MV-4-11 (cell line): ENCODE data around the gene LHPP.

ENCODE experiments used
- DNase-seq: peaks from one replicate; lab custom pipeline; 2025; lab: John Stamatoyannopoulos, UW

Gene LHPP

DNA sequence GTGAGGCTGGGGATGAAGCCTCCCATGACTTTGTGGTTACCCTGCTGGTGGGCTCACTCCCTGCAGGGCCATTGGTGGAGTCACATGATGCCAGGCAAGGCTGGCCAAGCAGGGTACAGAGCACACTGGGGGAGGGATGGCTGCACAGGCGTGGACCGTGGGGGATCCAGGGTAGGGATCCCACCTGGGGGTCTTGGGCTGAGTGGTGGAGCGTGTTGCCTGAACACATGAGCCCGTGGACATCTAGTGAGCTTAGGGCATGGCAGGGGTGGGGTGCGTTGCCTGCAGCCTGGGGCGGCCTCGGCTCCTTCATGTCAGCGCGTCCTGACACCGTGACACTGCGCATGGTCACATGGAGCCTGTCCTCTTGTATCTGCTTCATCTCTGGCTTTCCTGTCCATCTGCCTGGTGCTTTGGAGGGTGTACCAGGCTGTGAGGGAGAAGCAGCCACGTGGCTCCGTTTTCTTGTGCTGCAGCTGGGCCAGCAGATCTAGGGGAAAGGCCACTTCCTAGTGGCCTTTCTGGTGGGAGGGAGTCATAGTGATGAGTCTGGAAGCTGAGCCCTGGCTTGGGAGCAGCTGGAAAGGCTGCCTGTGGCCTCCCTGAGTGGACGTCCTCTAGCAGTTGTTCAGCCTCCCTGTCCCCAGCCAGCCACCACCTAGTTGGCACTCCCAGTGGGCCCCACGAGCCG, 96.2 kb downstream of the LHPP start:
- no peak for DNase-seq

DNA sequence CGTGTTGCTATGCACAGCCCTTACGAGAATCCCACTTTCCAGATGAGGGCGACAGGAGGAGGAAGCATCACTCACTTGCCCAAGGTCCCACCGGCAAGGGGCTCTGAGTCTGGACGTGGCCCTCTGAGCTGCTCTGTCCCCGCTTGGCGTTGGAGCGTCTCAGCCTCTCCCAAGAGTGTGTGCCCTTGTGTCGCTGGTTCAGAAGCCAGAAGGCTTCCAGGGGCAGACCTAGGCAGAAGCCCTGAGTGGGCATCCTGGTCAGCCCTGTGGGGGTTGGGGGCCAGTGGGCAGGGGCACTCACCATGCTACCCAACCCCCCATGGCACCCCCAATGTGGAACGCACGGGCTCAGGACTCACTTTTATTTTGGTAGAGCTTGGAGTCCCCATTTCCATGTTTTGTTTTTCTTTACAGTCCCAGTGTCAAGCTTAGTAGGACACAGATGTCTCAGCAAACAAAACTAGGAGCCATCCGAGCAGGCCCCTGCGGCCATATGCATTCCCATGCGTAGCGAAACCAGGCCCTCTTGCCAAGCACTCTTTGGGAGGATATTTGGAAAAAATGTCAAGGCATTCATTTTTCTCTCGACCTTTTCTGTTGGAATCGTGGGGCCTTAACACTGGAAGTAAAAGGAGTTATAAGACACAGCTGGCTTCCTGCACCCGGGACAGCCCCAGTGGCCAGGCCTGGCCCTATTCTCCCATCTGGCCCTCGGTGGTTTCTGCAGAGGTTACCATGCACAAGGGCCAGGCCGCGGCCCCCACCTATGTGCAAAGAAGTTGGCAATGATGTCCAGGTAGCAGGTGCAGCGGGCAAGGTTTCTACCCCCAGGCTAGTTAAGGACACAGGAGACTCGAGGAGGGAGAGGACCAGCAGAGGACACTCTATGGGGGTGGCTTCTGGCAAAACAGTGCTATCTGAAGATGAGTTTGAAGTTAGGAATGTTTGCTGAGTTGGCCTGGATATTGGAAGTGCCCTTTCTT, 97.0 kb downstream of the LHPP start:
- no peak for DNase-seq

- no peak for DNase-seq
Measured at GRCh38 chr10:124559372-124560132, 97.9 kb downstream of the LHPP start.

- DNase-seq: peak; percentile 27
Measured at GRCh38 chr10:124560377-124561105, 98.9 kb downstream of the LHPP start.

- DNase-seq: no peak
Measured at GRCh38 chr10:124561206-124561605, 99.6 kb downstream of the LHPP start.

DNA sequence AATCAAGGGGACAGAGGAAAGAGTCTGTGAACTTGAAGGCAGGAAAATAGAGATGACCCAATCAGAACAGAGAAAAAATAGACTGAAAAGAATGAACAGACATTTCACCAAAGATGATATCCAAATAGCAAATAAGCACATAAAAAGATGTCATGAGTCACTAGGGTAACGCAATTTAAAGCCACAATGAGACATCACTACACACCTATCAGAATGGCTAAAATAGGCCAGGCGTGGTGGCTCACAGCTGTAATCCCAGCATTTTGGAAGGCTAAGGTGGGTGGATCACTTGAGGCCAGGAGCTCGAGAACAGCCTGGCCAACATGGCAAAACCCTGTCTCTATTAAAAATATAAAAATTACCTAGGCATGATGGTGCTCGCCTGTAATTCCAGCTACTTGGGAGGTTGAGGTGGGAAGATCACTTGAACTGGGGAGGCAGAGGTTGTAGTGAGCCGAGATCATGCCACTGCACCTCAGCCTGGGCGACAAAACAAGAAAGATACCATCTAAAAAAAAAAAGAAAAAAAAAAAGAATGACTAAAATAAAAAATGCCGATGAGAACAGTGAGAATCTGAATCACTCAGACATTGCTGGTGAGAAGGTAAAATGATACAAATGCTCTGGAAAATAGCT, 100.9 kb downstream of the LHPP start:
- no peak for DNase-seq

GRCh38 chr10:124563320-124564040, 101.9 kb downstream of the LHPP start:
- DNase-seq: no peak

GRCh38 chr10:124564881-124565280, 103.3 kb downstream of the LHPP start:
- no peak for DNase-seq

DNA sequence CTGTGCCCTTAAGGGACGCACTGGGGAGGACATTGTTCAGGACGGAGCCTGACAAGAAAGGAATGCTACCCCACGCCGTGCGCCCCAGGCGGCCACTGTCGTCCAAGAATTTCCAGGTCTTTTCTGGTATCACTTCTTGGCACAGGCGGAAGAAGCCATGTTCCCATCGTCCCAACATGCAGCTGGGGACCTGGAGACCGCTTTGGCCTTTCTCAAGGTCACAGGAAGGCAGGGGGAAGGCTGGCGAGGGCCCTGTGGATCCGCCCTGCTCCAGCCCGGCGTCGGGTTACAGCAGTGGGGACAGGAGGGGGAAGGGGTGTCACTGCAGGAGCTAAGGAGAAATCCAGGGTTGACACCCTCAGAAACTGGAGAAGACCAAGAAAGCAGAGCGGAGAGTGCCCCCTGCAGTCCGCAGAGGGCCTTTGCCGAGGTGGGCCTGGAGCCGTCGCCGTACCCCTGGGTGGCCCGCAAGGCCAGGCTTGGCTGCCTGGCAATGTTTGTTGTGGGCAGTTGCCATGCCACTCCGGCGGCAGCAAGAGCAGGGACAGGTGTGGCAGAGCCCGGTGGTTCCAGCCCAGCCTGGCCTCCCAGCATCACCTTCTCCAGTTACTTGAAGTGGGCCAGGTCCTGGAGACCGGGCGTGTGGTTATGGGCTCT, 104.1 kb downstream of the LHPP start:
- DNase-seq: no peak

- DNase-seq: no peak
Measured at GRCh38 chr10:124566222-124566888, 104.7 kb downstream of the LHPP start.

- no peak for DNase-seq
Measured at GRCh38 chr10:124566981-124567835, 105.6 kb downstream of the LHPP start.

DNA sequence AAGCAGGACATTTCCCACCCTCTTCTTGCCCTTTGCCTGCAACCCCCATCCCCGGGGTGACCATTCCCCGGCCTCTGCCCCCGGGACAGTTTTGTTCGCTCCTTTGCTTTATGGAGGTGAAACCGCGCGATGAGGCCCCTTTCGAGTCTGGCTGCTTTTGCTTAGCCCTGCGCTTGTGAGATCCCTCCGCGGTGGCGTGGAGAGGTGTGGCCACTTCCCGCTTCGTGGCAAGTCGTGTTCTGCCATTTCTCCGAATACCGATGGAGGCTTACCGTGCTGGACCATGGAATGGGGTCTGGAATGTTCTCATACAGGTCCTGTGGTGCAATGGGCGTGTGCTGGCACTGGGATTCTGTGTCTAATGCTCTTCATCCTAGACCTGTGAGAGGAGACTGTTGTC, 106.7 kb downstream of the LHPP start:
- DNase-seq: no peak

GRCh38 chr10:124568848-124569622, 107.4 kb downstream of the LHPP start:
- no peak for DNase-seq

- DNase-seq: no peak
Measured at GRCh38 chr10:124569623-124570470, 108.2 kb downstream of the LHPP start.

DNA sequence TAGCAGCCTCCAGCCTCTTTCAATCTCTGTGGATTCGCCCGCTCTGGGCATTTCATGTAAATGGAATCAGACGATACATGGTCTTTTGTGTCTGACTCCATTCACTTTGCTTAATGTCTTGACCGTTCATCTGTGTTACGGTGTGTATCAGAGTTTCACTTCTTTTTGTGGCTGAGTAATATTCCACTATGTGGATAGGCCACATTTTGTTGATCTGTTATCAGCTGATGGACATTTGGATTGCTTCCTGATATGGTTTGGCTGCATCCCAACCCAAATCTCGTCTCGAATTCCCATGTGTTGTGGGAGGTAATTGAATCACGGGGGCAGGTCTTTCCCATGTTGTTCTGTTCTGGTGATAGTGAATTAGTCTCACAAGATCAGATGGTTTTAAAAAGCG, 109.0 kb downstream of the LHPP start:
- DNase-seq: no peak

DNA sequence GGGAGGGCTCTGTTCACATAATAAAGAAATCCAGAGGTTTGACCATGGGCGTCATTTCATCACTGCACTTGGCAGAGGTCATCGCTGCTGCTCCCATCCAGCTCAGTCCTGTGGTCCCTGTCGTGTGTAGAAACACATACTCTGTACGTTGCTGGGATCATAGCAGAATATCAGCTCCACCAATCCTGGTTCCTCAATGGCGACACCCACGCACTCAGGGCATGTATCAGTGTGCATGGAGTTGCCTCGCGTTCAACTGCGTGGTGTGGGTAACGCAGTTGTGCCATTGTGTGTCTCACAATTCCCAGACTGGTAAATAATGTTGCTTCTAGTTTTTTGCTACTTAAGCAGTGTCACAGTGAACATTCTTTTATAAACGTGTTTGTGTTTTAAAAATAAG, 111.1 kb downstream of the LHPP start:
- DNase-seq: peak; percentile 29
